H1 (cell line): ENCODE data around the gene ADORA1. TPM values are rescaled to one million over a fixed set of nuclear protein-coding genes. Genes with fewer than 3 reads are reported as not detected.

Source experiments
- polyA plus RNA-seq, 7 experiments: library from polyadenylated mRNA; depleted of rRNA in 3 of 7; stranded (reverse) in 5 of 7; unstranded in 2 of 7; fragments of >200 nt in 5 of 7; fragments of 200-250 nt in 2 of 7; gene quantifications; 1 replicate in 5 of 7; 2 replicates in 1 of 7; 4 replicates in 1 of 7; pipeline versions ENCODE4 v1.2.1 to v1.2.3, GENCODE V29; 2011 to 2013; ENCODE audit warnings: missing spikeins in 2 of 7, mixed read lengths in 2 of 7
- total RNA-seq: library from RNA; stranded (reverse); fragmentation: NEBNext Ultra II Directional; extraction: Animal tissue kit (Norgen Biotek cat#: 25700); gene quantifications from 2 replicates; pipeline ENCODE4 v1.2.1, GENCODE V29; 2021
- TF ChIP-seq, protein P1 (sequence below): fragments of 300-600 bp; sonication (generic); IDR thresholded peaks from 2 replicates; pipeline ENCODE4 v1.7.1; 2012; ENCODE audit warnings: low read length, moderate library complexity, mild to moderate bottlenecking, inconsistent platforms; ENCODE audit not compliant: insufficient replicate concordance

ADORA1 gene
- total and polyA plus RNA-seq, 2 of the 8 experiments (the other 6 are each of a cell fraction or from before 2014, with no cell fraction given): 3.3 to 6.7 TPM

DNA sequence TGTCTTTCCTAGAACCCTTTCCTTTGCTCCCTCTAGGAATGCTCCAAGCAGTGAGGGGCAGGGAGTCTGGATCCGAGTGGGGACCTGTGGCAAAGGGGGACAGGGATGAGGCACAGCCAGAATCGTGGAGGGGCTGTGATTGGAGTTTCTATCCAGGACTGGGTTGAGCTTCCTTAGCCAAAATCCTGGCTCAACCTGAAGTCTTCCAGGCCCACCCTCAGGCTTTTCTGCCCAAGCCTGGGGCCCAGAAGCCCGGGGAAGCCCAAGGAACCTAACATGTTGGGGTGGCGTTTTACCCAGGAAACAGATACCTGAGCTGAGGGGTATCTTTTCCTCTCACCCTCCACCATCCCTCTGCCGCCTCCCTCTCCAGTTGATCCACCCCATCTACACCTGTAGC is 47.1 kb upstream of the ADORA1 start (continued):
- TF ChIP-seq, protein P1, sequence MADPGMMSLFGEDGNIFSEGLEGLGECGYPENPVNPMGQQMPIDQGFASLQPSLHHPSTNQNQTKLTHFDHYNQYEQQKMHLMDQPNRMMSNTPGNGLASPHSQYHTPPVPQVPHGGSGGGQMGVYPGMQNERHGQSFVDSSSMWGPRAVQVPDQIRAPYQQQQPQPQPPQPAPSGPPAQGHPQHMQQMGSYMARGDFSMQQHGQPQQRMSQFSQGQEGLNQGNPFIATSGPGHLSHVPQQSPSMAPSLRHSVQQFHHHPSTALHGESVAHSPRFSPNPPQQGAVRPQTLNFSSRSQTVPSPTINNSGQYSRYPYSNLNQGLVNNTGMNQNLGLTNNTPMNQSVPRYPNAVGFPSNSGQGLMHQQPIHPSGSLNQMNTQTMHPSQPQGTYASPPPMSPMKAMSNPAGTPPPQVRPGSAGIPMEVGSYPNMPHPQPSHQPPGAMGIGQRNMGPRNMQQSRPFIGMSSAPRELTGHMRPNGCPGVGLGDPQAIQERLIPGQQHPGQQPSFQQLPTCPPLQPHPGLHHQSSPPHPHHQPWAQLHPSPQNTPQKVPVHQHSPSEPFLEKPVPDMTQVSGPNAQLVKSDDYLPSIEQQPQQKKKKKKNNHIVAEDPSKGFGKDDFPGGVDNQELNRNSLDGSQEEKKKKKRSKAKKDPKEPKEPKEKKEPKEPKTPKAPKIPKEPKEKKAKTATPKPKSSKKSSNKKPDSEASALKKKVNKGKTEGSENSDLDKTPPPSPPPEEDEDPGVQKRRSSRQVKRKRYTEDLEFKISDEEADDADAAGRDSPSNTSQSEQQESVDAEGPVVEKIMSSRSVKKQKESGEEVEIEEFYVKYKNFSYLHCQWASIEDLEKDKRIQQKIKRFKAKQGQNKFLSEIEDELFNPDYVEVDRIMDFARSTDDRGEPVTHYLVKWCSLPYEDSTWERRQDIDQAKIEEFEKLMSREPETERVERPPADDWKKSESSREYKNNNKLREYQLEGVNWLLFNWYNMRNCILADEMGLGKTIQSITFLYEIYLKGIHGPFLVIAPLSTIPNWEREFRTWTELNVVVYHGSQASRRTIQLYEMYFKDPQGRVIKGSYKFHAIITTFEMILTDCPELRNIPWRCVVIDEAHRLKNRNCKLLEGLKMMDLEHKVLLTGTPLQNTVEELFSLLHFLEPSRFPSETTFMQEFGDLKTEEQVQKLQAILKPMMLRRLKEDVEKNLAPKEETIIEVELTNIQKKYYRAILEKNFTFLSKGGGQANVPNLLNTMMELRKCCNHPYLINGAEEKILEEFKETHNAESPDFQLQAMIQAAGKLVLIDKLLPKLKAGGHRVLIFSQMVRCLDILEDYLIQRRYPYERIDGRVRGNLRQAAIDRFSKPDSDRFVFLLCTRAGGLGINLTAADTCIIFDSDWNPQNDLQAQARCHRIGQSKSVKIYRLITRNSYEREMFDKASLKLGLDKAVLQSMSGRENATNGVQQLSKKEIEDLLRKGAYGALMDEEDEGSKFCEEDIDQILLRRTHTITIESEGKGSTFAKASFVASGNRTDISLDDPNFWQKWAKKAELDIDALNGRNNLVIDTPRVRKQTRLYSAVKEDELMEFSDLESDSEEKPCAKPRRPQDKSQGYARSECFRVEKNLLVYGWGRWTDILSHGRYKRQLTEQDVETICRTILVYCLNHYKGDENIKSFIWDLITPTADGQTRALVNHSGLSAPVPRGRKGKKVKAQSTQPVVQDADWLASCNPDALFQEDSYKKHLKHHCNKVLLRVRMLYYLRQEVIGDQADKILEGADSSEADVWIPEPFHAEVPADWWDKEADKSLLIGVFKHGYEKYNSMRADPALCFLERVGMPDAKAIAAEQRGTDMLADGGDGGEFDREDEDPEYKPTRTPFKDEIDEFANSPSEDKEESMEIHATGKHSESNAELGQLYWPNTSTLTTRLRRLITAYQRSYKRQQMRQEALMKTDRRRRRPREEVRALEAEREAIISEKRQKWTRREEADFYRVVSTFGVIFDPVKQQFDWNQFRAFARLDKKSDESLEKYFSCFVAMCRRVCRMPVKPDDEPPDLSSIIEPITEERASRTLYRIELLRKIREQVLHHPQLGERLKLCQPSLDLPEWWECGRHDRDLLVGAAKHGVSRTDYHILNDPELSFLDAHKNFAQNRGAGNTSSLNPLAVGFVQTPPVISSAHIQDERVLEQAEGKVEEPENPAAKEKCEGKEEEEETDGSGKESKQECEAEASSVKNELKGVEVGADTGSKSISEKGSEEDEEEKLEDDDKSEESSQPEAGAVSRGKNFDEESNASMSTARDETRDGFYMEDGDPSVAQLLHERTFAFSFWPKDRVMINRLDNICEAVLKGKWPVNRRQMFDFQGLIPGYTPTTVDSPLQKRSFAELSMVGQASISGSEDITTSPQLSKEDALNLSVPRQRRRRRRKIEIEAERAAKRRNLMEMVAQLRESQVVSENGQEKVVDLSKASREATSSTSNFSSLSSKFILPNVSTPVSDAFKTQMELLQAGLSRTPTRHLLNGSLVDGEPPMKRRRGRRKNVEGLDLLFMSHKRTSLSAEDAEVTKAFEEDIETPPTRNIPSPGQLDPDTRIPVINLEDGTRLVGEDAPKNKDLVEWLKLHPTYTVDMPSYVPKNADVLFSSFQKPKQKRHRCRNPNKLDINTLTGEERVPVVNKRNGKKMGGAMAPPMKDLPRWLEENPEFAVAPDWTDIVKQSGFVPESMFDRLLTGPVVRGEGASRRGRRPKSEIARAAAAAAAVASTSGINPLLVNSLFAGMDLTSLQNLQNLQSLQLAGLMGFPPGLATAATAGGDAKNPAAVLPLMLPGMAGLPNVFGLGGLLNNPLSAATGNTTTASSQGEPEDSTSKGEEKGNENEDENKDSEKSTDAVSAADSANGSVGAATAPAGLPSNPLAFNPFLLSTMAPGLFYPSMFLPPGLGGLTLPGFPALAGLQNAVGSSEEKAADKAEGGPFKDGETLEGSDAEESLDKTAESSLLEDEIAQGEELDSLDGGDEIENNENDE: no peak
